ENCODE measurements around the gene PTPRE. TPM values are rescaled to one million over a fixed set of nuclear protein-coding genes. Genes with fewer than 3 reads are reported as not detected.

The PTPRE gene
- total and polyA plus RNA-seq, 2 of the 4 experiments (the other 2 are of a cell fraction) = 0.34 to 0.54 TPM

DNA sequence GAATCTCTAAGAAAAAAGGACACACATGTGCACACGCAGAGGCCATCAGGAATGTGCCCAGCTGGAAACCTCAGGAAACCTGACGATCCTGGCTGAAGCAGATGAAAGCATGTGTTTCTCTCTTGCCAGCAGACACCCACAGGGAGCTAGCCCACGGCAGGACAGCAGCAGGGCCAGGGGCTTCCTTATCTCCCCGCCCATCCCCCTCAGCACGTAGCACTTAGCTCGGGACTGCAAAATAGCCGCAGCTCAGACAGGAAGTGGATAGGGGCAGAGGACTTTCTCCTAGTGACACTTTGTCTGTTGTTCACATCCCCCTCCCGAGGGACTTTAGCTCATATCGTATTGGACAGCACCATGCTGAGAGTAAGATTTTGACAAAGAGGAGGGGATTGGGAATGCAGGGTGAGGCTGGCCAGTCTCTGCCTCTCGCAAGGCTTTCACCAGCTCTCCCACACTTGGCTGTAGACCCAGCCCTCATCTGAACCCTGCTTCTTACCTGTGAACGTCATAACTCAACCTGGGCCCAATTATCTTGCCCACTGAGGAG, 155.5 kb downstream of the PTPRE start:
- H3K27me3 ChIP-seq (ENCODE audit: control insufficient read depth, insufficient read depth, low read length) = no peaks in the 10 kb centered on the region; the same call in 1 of the 2 replicates
- no peak overlapping the region for H3K27ac ChIP-seq (ENCODE audit: insufficient read depth, low read length)
- H3K36me3 ChIP-seq (ENCODE audit: control insufficient read depth, insufficient read depth, low read length) = no peaks in the 10 kb centered on the region
- no peak overlapping the region for H2BK15ac ChIP-seq (ENCODE audit: low read depth, low read length)
- no peak overlapping the region for H3K23ac ChIP-seq (ENCODE audit: low read depth, low read length)
- H4K5ac ChIP-seq (ENCODE audit: low read depth, low read length) = no peak overlapping the region
- CTCF ChIA-PET = no interaction called here
- H2BK5ac ChIP-seq (ENCODE audit: low read depth, low read length, poor library complexity, severe bottlenecking) = no peak overlapping the region
- H2AK9ac ChIP-seq (replicated peaks; ENCODE audit: low read depth, low read length, poor library complexity) = no peak overlapping the region
- in situ Hi-C loops (cut with MboI; ENCODE audit: low sequenced_read_pairs) = no loop called here
- no peak overlapping the region for H3K4me2 ChIP-seq (ENCODE audit: low read depth, low read length)
- H3K9me1 ChIP-seq (ENCODE audit: insufficient read depth, low read length) = peaks cover 3% of the 10 kb centered on the region; the same call in 1 of the 2 replicates
- WGBS, 2 experiments (ENCODE audit: extremely low coverage in 2 of 2, insufficient read length in 1 of 2) = no CpG with 5 or more reads among the region's 11 CpGs
- H4K8ac ChIP-seq (ENCODE audit: low read depth in 2 of 2, low read length in 2 of 2) = no peak overlapping the region
- no peak overlapping the region for H3K18ac ChIP-seq (ENCODE audit: low read depth, low read length)
- H2BK120ac ChIP-seq (ENCODE audit: low read depth, low read length) = no peak overlapping the region
- dilution Hi-C loops (cut with HindIII; ENCODE audit: low sequenced_read_pairs, unreplicated experiment) = no loop called here
- no peak overlapping the region for H3K4ac ChIP-seq (ENCODE audit: low read depth, low read length)
- no peaks in the 10 kb centered on the region for H3K9me3 ChIP-seq (ENCODE audit: control insufficient read depth, insufficient read depth, low read length)
- no peak overlapping the region for H3K14ac ChIP-seq (replicated peaks; ENCODE audit: low read depth, low read length)
- POLR2A ChIA-PET (ENCODE audit: unreplicated experiment) = no interaction called here
- no peaks in the 10 kb centered on the region for H4K20me1 ChIP-seq (ENCODE audit: insufficient read depth, low read length)
- TF ChIP-seq MXI1 (IDR thresholded peaks at IDR 0.05; ENCODE audit: borderline replicate concordance, low read depth, low read length) = no peak
- no peak for TF ChIP-seq RCOR1 (IDR thresholded peaks at IDR 0.05; ENCODE audit: insufficient replicate concordance, low read length)
- TF ChIP-seq RAD21 (IDR thresholded peaks at IDR 0.05; ENCODE audit: low read length) = no peak
- H2AFZ ChIP-seq (replicated peaks; ENCODE audit: low read length, poor library complexity) = no peak overlapping the region
- peaks cover 6% of the 10 kb centered on the region for H3K4me1 ChIP-seq (ENCODE audit: control insufficient read depth, insufficient read depth, low read length)
- no peak overlapping the region for H3K56ac ChIP-seq (ENCODE audit: extremely low read depth, insufficient read depth, low read length)
- H2AK5ac ChIP-seq (ENCODE audit: low read depth, low read length) = no peak overlapping the region
- DNase-seq (no peak), ATAC-seq (ENCODE audit: low read depth) (no peak)
- no peak overlapping the region for H3K9ac ChIP-seq (ENCODE audit: low read depth, low read length)
- H3K79me1 ChIP-seq (ENCODE audit: low read depth in 1 of 2, low read length in 2 of 2) = no peaks in the 10 kb centered on the region
- H4K91ac ChIP-seq (ENCODE audit: insufficient read depth, low read depth, low read length) = no peak overlapping the region
- intact Hi-C loops (cut with micrococcal nuclease) = no loop called here
- H2BK20ac ChIP-seq (ENCODE audit: low read depth, low read length) = no peak overlapping the region
- no TSS peak for BruUV-seq (replicated peaks)
- no peak overlapping the region for H3K4me3 ChIP-seq (ENCODE audit: insufficient read depth, low read depth, low read length)
